Measurements from ENCODE around the gene VPS54.

Gene VPS54

DNA sequence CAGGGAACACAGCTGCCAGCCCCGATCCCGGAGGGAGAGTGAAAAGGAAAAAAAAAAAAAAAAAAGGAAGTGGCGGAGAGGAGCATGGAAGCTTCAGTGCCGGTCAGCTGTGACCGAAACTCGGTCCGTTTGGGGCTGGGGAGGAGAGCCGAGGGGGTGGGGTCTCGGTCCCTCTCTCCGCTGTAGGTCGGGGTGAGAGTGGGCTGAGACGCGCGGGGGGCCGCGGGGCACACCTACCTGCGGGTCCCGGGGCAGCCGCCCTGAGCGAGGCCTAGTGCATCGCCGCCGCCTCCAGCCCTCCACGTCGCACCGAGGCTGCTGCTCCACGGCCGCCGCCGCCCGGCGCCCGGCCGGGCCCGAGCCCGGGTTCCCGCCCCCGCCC is 536 bp downstream of the VPS54 start:
- Histone ChIP-seq H2AFZ (peak overlapping the region; percentile 87), H3K79me2 (peaks cover 27% of the 10 kb centered on the region), H3K4me1 (no peaks in the 10 kb centered on the region), H3K27ac (peak overlapping the region; percentile 93), H3K4me2 (ENCODE audit: low read length) (peak overlapping the region; percentile 82), H3K36me3 (ENCODE audit: control insufficient read depth, insufficient read depth, low read length) (no peaks in the 10 kb centered on the region), H3K4me3 (ENCODE audit: low read depth, low read length) (peak overlapping the region; percentile 73), H3K9me3 (ENCODE audit: control insufficient read depth, low read length) (no peaks in the 10 kb centered on the region), H3K9ac (peak overlapping the region; percentile 79), H3K27me3 (ENCODE audit: control insufficient read depth, insufficient read depth, low read length) (no peaks in the 10 kb centered on the region)
- no peak for TF ChIP-seq CTCF (IDR thresholded peaks at IDR 0.05)

- H3K9ac ChIP-seq: peak overlapping the region; percentile 79
- no peaks in the 10 kb centered on the region for H3K27me3 ChIP-seq (ENCODE audit: control insufficient read depth, insufficient read depth, low read length)
- H2AFZ ChIP-seq: peak overlapping the region; percentile 87
- no peaks in the 10 kb centered on the region for H3K9me3 ChIP-seq (ENCODE audit: control insufficient read depth, low read length)
- peaks cover 31% of the 10 kb centered on the region for H3K79me2 ChIP-seq
- peak overlapping the region; percentile 93 for H3K27ac ChIP-seq
- H3K4me1 ChIP-seq: no peaks in the 10 kb centered on the region
- H3K4me2 ChIP-seq (ENCODE audit: low read length): peak overlapping the region; percentile 82
- TF ChIP-seq CTCF (IDR thresholded peaks at IDR 0.05): no peak
- no peaks in the 10 kb centered on the region for H3K36me3 ChIP-seq (ENCODE audit: control insufficient read depth, insufficient read depth, low read length)
- peak overlapping the region; percentile 73 for H3K4me3 ChIP-seq (ENCODE audit: low read depth, low read length)
Measured at GRCh38 chr2:64017811-64018700, 1.2 kb downstream of the VPS54 start.

DNA sequence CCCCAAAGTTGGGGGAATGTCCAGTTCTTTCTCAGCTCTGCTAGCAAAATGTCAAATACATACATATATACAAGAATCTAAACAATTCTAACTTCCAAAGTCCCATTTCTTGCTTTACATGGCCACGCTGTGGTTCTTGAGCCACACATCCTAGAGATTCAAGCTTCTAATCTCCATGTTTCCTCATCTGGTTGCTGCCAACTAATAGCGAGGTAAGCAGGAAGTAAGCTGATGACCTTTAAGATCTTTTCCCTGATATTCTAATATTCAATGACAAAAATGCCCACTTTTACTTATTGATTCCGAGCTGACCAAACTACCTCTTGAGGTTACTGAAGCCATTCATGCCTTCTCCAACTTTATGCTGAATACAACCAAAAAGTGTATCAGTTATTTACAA is 3.3 kb downstream of the VPS54 start:
- Histone ChIP-seq H3K4me2 (ENCODE audit: low read length) (peak overlapping the region; percentile 12), H3K79me2 (peaks cover 39% of the 10 kb centered on the region), H3K9ac (no peak overlapping the region), H2AFZ (no peak overlapping the region), H3K27ac (no peak overlapping the region), H3K9me3 (ENCODE audit: control insufficient read depth, low read length) (no peaks in the 10 kb centered on the region), H3K4me3 (ENCODE audit: low read depth, low read length) (no peak overlapping the region), H3K4me1 (no peaks in the 10 kb centered on the region), H3K36me3 (ENCODE audit: control insufficient read depth, insufficient read depth, low read length) (no peaks in the 10 kb centered on the region), H3K27me3 (ENCODE audit: control insufficient read depth, insufficient read depth, low read length) (no peaks in the 10 kb centered on the region)
- TF ChIP-seq CTCF (IDR thresholded peaks at IDR 0.05): no peak

DNA sequence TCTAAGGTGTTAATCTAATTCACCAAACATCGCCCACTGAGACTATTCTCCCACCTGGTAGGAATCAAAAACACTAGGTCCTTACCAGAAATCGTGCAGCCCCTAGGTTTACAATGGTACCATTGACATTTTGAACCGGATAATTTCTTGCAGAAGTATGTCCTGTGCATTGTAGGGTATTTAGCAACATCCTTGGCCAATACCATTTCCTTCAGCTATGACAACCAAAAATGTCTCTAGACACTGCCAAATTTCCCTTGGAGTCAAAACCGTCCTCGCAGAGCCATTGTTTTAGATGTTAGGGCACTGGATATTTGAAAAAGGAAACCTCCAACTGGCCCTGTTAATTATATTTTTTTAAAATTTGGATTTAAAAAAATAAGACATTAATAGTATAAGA is 3.8 kb downstream of the VPS54 start:
- Histone ChIP-seq H3K4me3 (ENCODE audit: low read depth, low read length) (no peak overlapping the region), H3K9me3 (ENCODE audit: control insufficient read depth, low read length) (no peaks in the 10 kb centered on the region), H3K79me2 (peaks cover 40% of the 10 kb centered on the region), H3K27me3 (ENCODE audit: control insufficient read depth, insufficient read depth, low read length) (no peaks in the 10 kb centered on the region), H3K4me2 (ENCODE audit: low read length) (no peak overlapping the region), H2AFZ (no peak overlapping the region), H3K9ac (no peak overlapping the region), H3K4me1 (no peaks in the 10 kb centered on the region), H3K36me3 (ENCODE audit: control insufficient read depth, insufficient read depth, low read length) (no peaks in the 10 kb centered on the region), H3K27ac (no peak overlapping the region)
- no peak for TF ChIP-seq CTCF (IDR thresholded peaks at IDR 0.05)

GRCh38 chr2:64014628-64015027 is 4.6 kb downstream of the VPS54 start:
- Histone ChIP-seq H3K36me3 (ENCODE audit: control insufficient read depth, insufficient read depth, low read length) (no peaks in the 10 kb centered on the region), H3K4me1 (no peaks in the 10 kb centered on the region), H3K9ac (no peak overlapping the region), H2AFZ (no peak overlapping the region), H3K27ac (no peak overlapping the region), H3K79me2 (peaks cover 47% of the 10 kb centered on the region), H3K27me3 (ENCODE audit: control insufficient read depth, insufficient read depth, low read length) (no peaks in the 10 kb centered on the region), H3K9me3 (ENCODE audit: control insufficient read depth, low read length) (no peaks in the 10 kb centered on the region), H3K4me2 (ENCODE audit: low read length) (no peak overlapping the region), H3K4me3 (ENCODE audit: low read depth, low read length) (no peak overlapping the region)
- no peak for TF ChIP-seq CTCF (IDR thresholded peaks at IDR 0.05)

Measured in parathyroid adenoma (tissue), 2 donors.